LNCAP (cell line): Measurements from ENCODE around the gene TTC21A.
A peak's percentile ranks its signal among the peaks of the same experiment; 100 is the strongest.

Experiments
- CTCF ChIP-seq: fragments of 450-650 bp; IDR thresholded peaks from 2 replicates; pipeline ENCODE4 v1.5.1; 2017; ENCODE audit warnings: mild to moderate bottlenecking

Gene TTC21A

GRCh38 chr3:39100500-39100886 is 7.0 kb upstream of the TTC21A start:
- TF ChIP-seq CTCF = no peak

- TF ChIP-seq CTCF = peak; percentile 75
Observed at GRCh38 chr3:39101022-39101689, 6.3 kb upstream of the TTC21A start.

- TF ChIP-seq CTCF = no peak
Observed at GRCh38 chr3:39102504-39103323, 4.8 kb upstream of the TTC21A start.

GRCh38 chr3:39103324-39103693 is 4.2 kb upstream of the TTC21A start:
- no peak for TF ChIP-seq CTCF

GRCh38 chr3:39103791-39104552 is 3.5 kb upstream of the TTC21A start:
- TF ChIP-seq CTCF = no peak

GRCh38 chr3:39104961-39105686 is 2.4 kb upstream of the TTC21A start:
- no peak for TF ChIP-seq CTCF

GRCh38 chr3:39105687-39106063 is 1.8 kb upstream of the TTC21A start:
- no peak for TF ChIP-seq CTCF
